NCI-H510A treated with DMSO at 0.1 percent for 48 hours (cell line): Measurements from ENCODE around the gene GADL1.

Source experiments
- DNase-seq: peaks from one replicate; lab custom pipeline; 2025; lab: John Stamatoyannopoulos, UW

GADL1 gene

DNA sequence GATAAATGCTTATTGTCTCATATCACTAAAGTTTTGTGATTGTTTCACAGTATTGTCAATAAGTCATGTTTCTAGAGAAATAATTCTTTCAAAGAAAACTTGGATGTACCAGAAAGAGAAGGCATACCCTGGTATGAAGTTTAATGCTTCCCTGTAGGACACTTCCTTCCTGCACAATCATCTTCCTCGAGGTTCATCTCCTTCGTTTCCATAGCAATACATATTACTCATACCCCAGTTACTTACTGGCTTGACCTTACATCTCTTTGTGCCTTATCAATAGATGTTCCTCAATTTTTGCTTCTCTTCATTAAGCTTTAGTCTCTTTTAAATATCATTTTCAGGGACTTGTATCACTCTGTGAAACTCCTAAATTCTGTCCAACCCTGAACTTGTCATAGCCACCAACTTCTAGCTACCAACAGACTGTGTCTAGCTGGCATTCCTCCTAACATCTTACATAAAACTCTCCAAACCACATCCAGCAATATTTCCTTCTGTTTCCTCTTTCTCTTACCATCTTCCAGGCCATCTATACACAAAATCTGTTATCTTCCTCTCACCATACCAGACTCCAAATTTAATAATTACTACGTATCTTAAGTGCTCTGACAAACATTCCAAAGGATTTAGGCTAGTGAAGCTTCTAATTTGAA lies 134.3 kb downstream of the GADL1 start:
- DNase-seq, result no peak

DNA sequence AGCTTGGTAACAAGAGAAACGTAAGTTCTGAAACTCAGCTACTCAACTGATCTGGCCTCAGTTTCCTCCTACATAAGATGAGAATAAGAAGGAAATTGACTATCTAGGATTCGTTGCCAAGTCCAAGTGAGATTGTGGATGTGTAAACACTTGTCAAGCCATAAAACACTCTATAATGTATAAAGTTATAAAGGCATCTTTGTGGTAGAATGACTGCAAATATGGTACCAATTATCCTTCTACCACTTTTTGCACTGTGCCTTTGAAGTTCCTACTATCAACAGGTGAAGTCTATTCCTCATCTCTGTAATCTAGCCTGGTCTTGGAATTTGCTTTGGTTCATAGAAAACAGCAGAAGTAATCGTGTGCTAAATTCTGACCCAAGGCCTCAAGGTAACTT lies 138.2 kb downstream of the GADL1 start:
- DNase-seq, result no peak

DNA sequence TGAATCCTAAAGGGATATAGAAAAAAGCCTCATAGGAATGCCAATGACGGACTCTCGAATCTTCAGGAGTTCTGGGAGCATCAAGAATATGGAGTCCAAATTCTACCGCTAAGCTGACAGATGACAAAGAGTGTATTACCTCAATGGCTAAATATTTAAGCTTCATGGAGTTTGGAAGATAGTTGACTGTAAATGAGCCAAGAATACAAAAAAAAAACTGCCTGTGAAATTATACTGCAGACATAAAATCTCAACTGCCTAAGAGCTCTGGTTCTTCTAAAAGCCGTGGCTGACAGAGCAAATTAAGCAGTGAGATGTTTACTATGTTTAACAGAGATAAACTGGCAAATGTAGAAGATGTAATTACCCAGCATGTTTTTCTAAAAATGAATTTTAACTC lies 140.0 kb downstream of the GADL1 start:
- no peak for DNase-seq

DNA sequence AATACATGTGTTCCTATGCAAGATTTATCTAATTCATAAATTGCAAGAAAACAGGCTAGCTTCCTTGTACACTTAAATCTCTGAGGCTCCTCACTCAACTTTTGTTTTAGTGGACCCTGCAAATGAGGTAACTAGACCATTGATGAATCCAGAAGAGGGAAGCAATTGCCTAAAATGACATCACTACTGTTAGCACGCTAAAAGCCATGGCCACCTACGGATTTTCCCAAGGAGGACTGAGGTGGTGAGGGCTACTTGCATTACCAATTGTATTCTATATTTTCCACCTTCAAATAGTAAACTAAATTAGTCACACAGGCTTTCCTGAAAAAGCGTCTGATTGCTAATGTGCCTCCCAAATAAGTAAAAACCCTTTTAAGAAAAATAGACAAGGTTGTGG lies 140.7 kb downstream of the GADL1 start:
- no peak for DNase-seq

DNA sequence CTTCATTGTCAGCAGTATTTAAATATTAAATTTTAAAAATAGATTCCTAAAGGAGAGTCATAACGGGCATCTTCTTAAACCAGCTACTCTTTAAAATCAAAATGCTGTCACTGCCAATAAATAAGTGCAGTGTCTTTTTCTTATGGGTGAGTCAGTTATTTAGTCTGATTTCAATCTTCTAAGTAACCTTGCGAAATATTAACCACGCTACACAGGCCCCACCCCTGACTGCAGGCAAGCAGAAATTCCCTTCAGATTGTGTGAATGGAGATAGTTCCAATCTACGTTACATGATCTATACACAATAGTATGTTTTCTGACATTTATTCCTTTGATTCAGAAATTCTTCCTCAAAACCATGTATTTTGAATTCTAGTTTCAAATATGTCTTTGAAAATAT lies 141.5 kb downstream of the GADL1 start:
- no peak for DNase-seq

DNA sequence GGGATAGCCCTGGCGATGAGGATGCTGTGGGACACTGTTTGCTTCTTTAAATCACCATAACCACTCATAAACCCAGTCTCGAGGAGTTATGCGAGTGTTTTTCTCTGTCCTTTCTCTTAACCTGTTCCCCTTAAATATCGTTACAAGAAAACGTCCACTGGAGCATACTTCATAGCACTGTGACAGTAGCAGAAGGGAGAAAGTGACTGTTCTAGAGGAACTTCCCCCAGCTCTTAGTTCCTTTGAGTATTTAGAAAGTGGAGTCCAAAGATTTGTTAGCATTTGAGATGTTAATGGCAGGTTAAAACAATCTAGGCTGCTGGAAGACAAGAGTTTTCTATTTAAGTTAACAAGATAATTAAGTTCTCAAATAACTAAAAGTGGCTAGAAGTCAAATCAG lies 142.0 kb downstream of the GADL1 start:
- no peak for DNase-seq

DNA sequence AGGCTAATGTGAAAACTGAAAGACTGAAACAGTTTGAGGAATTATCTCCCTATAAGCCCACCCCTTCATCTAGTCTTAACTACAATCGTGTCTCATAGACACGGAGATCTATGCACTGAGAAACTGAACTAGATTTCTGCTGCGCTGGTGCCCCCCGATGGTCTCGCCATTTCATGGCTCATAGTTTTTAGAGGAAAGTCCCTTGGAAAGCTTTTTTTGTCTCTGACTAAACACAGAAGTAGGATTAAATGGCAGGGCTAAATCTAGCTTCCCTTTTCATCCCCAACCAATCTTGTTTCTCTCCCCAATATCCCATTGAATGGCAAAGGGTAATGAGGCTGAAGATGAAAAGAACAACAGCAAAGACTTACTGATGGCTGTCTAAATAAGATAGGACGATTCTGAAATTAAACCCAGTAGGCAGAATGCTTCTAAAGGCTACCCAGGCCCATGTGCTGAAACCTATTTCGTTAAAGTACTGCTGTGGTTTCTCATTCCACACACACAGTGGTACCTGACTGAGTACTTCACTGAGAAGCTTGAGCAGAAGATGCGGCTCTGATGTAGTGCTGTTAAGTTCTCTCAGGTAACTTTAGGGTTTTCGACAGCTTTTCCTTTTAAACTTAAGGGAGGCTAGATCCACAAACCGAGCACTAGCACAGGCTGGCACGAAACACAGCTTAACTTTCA lies 142.7 kb downstream of the GADL1 start:
- DNase-seq, result no peak

DNA sequence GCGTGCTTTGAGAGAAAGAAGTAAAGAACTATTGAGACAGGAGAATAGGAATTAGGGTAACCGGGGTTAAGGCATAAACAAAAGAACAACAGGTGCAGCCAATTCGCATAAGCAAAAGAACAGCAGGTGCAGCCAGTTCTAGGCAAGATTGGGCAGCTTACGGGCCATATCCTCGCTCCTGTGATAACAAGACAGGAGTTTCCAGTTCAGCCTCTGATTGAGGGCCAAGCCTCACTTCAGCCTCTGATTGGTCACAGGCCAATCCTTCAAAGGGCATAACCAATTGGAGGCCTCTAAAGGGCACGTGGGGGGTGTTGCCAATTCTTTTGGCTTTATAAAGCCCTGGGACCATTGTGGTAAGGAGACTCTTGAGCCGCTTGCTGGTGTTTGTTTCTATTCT lies 143.5 kb downstream of the GADL1 start:
- DNase-seq, result no peak

DNA sequence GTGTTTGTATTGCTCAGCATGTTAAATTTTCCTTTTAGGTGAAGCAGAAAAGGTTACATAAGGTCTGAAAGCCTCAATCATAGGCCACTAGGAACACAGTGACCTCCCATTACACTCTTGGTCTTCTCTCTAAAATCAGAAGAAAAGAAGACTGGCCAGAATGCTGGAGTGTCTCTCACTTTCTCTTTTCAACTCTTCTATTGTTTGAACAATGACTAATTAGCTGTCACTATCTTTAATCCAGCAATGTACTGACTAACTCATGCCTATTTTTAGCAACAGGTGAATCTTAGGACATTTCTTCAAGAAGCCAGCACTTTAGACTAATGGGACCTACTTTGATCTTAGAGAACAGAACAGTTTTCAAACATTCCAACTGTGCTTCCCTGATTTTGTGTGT lies 145.2 kb downstream of the GADL1 start:
- no peak for DNase-seq

DNA sequence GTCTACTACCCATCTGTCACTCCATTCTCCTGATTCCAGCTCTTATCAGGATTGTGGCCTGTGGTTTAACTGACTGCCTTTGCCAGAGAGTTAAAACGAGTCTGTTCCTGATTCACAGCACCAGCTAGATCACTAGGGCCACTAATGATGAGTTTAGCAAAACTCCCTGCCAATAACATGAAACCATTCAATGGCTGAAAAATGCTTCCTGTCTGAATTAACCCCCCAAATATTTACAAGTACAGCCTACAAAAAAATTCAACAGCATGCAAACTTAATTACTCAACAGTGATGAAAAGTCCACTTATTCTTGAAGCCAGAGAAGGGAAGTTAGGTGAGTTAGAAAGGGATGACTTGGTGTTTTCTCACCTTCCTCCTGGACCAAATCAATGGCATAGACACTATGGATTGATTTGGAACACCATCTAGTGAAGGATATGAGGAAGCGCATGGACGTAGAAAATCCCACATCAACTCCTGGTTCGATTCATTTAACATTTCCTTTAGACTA lies 146.6 kb downstream of the GADL1 start:
- no peak for DNase-seq

DNA sequence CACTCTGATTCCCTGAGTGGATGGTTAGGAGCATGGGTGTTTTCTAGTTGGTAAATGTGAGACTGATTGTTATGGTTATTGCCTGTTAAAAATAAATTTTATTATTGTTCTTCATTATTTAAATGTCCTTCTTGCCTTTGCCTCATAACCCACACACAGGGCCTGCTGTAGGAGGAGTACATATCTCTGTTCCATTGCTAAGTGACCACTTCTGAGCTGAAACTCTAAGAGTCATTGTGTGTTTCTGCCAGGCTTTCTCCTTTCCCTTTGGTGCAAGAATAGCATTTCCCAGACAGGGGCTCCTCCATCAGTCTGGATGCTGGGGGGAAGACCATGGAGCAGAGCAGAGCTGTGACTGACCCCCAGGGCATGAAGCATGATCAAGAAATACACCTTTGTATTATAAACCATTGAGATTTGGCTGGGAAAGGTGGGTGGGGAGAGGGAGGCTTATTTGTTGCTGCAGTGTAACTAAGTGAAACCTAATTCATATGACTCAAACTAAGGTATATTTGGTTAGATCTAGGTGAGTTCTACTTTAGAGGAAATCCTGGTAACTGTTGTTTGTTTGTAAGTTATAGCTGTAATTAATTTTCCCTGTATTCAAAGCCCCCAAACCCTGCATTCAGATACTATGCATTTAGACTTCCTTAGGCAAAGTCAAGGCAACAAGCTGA lies 150.7 kb downstream of the GADL1 start:
- no peak for DNase-seq

DNA sequence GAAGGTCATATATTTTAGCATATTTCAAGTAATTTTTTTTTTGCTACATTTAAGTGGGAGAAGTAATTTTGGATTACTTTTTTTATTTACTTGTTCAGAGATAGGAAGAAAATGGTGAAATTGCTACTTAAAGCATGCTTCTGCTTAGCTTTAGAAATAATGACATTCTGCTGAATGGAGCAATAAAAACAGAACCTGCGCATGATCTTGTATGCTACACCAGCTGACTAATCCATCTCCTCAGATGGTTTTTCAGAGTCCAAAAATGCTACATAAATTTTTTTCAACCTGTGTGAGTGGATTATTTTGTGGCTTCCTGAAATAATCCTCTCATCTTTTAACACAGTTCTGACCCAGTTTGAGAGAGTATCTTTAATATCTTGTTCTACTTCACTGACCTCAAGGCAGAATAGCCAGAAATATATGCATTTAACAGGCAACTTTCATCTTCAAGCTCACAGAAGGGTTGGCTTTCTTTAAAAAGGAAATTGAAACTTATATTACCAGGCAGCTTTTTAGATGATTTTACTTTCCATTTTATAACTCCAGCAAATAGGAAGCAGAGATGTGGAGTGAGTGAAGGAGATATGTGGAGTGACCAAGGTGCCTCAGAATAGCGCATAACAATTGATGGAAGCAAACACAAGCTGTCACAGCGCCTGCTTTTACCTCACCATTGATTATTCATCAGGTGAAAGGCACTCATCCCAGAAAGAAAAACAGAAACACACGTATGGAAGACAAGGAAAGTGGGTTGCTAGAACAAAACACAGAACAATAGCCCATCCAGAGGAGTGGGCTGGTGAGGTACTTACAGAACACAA lies 151.5 kb downstream of the GADL1 start:
- DNase-seq, result no peak

DNA sequence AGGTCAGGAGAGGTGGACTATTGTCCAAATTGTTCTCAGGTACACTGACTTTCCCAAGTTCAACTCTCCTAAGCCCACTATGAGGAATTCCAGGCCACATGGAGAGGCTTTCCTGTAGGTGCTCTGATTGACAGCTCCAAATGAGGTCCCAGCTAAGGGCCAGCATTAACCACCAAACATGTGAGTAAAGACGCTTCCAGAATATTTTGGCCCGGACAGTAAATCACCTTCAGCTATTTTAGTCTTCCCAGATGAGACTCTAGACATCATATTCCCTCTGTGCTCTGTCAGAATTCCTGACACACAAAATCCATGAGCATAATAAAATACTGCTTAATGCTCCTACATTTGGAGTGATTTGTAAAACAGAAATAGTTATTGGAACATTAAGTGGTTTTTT lies 152.6 kb downstream of the GADL1 start:
- DNase-seq, result no peak

DNA sequence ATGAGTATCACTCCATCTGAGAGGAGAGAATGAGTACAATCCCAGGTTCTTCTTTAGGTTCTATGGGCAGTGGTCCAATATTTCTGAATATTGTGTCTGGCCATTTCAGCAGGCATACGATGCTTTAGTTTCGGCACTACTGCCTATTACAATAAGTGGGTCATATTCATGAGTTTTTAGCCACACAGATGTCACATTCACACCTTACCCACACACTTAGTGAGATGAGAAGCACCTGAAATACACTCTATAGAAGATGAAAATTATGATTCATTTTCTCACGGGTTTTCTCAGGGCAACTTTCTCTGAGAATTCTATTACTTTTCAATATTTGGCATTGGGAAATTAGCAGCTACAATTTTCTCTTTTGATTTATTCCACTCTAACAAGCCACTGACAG lies 155.9 kb downstream of the GADL1 start:
- no peak for DNase-seq

DNA sequence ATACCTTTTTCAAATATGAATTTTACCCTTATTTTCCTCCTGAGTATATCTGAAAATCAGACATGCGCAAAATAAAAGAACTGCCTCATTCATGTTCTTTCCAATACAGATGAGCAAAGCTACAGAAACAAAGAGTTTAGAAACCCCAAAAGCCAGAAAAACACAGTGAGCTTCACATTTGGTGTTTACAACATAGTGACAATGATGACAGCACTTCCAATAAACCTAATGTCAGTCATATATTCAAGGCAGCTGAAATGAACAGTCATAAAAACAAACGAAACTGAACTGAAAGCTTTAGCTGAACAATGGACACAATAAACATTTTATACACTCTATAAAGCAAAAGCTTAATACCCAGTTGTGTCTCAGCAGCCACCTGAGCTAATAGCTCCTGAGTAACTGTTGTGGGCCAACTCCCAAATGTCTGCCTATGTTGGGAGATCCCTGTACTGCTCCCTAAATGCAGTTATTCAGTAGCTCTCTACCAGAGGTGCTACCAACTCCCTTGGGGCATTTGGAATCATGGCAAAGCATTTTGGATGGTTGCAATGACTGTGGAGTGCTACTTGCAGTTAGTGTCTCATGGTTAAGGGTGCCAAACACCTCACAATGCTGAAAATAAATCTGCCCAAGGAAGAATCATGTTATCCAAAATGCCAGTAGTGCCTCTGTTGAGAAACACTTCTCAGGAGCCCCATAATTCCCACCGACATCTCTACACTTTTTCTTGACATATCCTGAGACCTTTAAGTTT lies 156.5 kb downstream of the GADL1 start:
- no peak for DNase-seq

DNA sequence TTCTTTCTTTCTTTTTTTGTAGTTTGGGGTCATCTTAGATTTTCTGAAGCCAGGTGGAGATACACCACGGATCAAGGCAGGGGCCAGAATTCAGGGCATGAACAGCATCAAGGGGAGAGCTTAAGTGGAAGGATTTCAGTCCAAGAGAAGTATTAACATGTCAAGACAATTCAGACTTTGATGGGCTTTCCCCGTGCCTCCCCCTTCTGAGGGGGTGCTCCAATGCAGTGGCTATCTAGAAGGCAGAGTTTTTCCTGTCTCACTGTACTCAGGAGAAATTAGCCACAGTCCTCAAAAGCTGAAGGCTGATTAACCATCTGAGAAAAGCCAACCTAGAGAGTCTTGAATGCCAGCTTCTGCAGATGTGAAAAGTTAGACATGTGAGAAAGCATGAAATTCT lies 160.8 kb downstream of the GADL1 start:
- no peak for DNase-seq

DNA sequence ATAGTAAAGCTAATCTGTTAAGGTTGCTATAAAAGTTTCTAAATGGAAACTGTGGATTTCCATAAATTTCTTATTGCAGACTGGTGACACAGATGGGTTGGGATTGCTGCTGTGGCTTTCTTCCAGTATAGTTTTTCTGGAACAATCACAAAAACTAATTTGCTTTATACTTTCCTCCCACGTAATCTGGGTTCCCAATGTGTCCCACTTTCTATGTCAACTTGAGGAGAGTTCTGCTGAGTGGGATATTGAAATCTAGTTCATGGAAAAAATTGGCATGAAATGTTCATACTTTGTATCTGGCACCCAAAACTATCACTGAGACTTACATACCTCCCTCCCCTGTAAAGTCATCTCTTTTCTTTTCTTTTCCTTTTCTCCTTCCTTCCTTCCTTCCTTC lies 161.3 kb downstream of the GADL1 start:
- DNase-seq, result no peak

DNA sequence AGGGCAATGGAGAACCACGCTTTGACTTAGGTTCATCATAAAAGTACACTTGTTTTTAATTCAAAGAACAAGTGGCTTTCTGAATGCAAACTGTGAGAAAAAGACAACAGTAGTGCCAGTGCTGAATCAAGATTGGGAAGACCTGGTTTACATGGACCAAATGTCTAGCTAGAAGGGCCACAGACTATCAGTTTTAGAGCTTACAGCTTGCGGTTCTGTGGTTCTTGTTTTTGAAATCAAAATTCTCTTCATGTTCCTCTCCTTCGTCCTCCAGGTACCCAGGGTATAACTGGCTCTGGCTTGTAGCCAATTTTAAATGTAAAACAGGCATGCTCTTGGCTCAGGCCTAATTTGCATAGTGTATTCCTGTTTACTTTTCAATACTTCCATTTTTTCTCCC lies 163.5 kb downstream of the GADL1 start:
- no peak for DNase-seq

DNA sequence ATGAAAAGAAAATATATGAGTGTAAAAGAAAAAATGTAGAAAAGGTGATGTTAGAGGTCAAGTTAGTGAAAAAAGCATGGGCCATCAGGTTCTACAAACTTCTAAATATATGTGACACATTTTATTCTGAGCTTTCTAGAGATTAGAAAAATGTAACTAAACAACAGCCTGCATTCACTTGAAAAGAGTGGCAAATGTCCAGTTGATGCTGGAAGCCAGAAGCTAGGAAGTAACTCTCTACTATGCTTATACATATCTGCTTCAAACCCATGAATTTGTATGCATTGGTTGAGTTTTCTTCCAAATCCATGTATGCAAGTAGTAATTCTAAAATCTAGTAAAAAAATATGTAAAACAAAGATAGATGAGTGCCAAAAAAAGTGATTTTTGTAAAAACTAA lies 164.5 kb downstream of the GADL1 start:
- no peak for DNase-seq

DNA sequence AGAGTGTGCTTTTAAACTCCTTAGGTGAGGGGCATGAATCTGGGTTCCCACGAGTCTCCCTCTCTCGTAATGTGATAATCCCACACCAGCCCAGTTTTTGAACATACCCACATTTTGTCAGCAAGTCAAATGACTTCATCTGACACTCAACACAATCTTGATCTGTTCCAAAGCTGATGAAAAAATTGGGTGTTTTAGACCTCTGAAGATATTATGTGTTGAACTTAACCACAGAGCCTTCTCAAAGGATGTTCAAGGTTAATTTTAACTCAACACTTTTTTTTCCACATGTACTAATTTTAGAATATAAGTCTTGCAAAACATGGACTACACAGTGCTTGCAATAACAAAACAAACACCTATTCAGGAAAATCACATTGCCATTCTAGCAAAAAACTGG lies 164.9 kb downstream of the GADL1 start:
- DNase-seq, result no peak

DNA sequence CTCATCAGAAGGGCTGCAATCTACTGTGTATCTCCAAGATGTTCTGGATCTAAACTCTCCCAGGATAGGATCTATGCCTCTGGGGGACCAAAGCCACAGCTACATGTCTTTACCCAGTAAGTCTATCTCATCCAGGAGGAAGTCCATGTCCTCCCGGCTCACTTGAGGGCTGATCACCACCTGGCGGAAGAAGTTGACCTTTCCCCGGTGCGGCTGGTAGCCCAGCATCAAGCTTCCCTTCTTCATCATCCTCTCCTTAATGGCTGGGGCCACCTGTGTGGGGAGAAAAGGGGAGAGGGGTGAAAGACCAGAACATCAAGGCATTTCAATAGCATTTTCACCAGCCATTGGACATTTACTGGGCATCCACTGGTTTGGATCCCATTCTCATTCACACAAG lies 166.3 kb downstream of the GADL1 start:
- no peak for DNase-seq

DNA sequence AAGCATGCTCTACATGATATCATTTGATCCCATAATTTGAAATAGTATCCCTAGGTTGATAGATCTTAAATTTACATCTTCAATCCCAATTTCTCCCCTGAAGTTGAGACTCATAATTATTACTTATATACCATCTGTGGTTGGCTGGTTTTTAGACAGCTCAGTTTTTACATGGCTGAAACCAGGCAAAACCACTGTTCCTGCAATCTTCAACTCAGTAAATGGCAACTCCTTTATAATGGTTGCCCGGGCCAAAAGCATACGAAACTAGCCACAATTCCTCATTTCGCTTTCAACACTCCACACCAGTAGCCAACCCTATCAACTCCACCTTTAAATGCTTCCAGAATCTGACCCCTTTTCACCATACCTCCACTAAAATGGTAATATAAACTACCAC lies 169.6 kb downstream of the GADL1 start:
- DNase-seq, result no peak
